KMS-11 (cell line): ENCODE data around the gene MFN2.

ENCODE experiments used
- H2AFZ ChIP-seq: fragments of 200-600 bp; sonication (generic); 2 replicates; pipeline ENCODE4 v1.6.1; 2016; ENCODE audit warnings: antibody characterized with exemption, mixed run types, low read depth
- H3K27ac ChIP-seq: fragments of 200-600 bp; sonication (generic); 2 replicates; pipeline ENCODE4 v1.6.1; 2016; ENCODE audit warnings: mild to moderate bottlenecking, mixed run types
- H3K27me3 ChIP-seq: fragments of 200-600 bp; sonication (generic); 2 replicates; pipeline ENCODE4 v1.6.1; 2017; ENCODE audit warnings: mild to moderate bottlenecking, low read depth, mixed run types, moderate library complexity; ENCODE audit not compliant: insufficient read depth
- H3K36me3 ChIP-seq: fragments of 200-600 bp; sonication (generic); 2 replicates; pipeline ENCODE4 v1.6.1; 2017; ENCODE audit warnings: mild to moderate bottlenecking, mixed run types; ENCODE audit not compliant: insufficient read depth
- H3K4me1 ChIP-seq: fragments of 200-600 bp; sonication (generic); 2 replicates; pipeline ENCODE4 v1.6.1; 2016; ENCODE audit warnings: mild to moderate bottlenecking, low read depth, mixed run types; ENCODE audit not compliant: poor library complexity, severe bottlenecking
- H3K4me2 ChIP-seq: fragments of 200-600 bp; sonication (generic); 2 replicates; pipeline ENCODE4 v1.7.0; 2016; ENCODE audit warnings: mild to moderate bottlenecking, mixed run types
- H3K4me3 ChIP-seq: fragments of 200-600 bp; sonication (generic); IDR thresholded peaks from 2 replicates; pipeline ENCODE4 v1.6.1; 2017; ENCODE audit warnings: low read depth, low read length, mixed read lengths; ENCODE audit not compliant: insufficient read depth
- H3K79me2 ChIP-seq: fragments of 200-600 bp; sonication (generic); 2 replicates; pipeline ENCODE4 v1.6.1; 2016; ENCODE audit warnings: low read depth, mixed run types; ENCODE audit not compliant: insufficient read depth
- H3K9ac ChIP-seq: fragments of 200-600 bp; sonication (generic); 2 replicates; pipeline ENCODE4 v1.6.1; 2016; ENCODE audit warnings: mild to moderate bottlenecking, mixed run types
- H4K20me1 ChIP-seq: fragments of 200-600 bp; sonication (generic); 2 replicates; pipeline ENCODE4 v1.6.1; 2016; ENCODE audit warnings: mild to moderate bottlenecking, mixed run types; ENCODE audit not compliant: insufficient read depth
- CTCF ChIP-seq: fragments of 200-600 bp; sonication (generic); conservative IDR thresholded peaks from 2 replicates; pipeline ENCODE4 v1.6.1; 2017; ENCODE audit warnings: low read depth, mild to moderate bottlenecking, antibody characterized with exemption, low read length, moderate library complexity, mixed read lengths

The MFN2 gene

GRCh38 chr1:12047120-12047876, 67.1 kb downstream of the MFN2 start:
- Histone ChIP-seq H3K4me3 (peak overlapping the region; percentile 28), H3K9ac (peak overlapping the region; percentile 37; the same call in 1 of the 2 replicates), H3K79me2 (no peaks in the 10 kb centered on the region), H4K20me1 (no peaks in the 10 kb centered on the region), H3K27ac (peak overlapping the region; percentile 31), H3K27me3 (no peaks in the 10 kb centered on the region; the same call in 1 of the 2 replicates), H3K4me2 (peak overlapping the region; percentile 89), H3K4me1 (peaks cover 71% of the 10 kb centered on the region), H3K36me3 (no peaks in the 10 kb centered on the region), H2AFZ (peak overlapping the region; percentile 58; the same call in 1 of the 2 replicates)
- TF ChIP-seq CTCF, result no peak

- peaks cover 81% of the 10 kb centered on the region for H3K4me1 ChIP-seq
- no peaks in the 10 kb centered on the region for H3K79me2 ChIP-seq
- no peak overlapping the region for H2AFZ ChIP-seq
- no peak overlapping the region; the same call in 1 of the 2 replicates for H3K27ac ChIP-seq
- H3K9ac ChIP-seq, result 0 out of 2 replicates have a peak overlapping the region, but pooled peaks have one; percentile 37
- TF ChIP-seq CTCF, result no peak
- H3K4me3 ChIP-seq, result no peak overlapping the region
- H4K20me1 ChIP-seq, result no peaks in the 10 kb centered on the region
- H3K27me3 ChIP-seq, result no peaks in the 10 kb centered on the region; the same call in 1 of the 2 replicates
- H3K36me3 ChIP-seq, result no peaks in the 10 kb centered on the region
- peak overlapping the region; percentile 89 for H3K4me2 ChIP-seq
Measured at GRCh38 chr1:12048372-12048771, 68.1 kb downstream of the MFN2 start.

- Histone ChIP-seq H3K79me2 (no peaks in the 10 kb centered on the region), H4K20me1 (no peaks in the 10 kb centered on the region), H2AFZ (no peak overlapping the region), H3K27ac (no peak overlapping the region), H3K36me3 (no peaks in the 10 kb centered on the region), H3K9ac (no peak overlapping the region), H3K4me2 (peak overlapping the region; percentile 36; the same call in 1 of the 2 replicates), H3K4me1 (peaks cover 89% of the 10 kb centered on the region), H3K27me3 (no peaks in the 10 kb centered on the region; the same call in 1 of the 2 replicates), H3K4me3 (no peak overlapping the region)
- TF ChIP-seq CTCF, result no peak
Measured at GRCh38 chr1:12049616-12050015, 69.4 kb downstream of the MFN2 start.

GRCh38 chr1:12051361-12051760, 71.1 kb downstream of the MFN2 start:
- Histone ChIP-seq H3K4me1 (peaks cover 82% of the 10 kb centered on the region), H3K27me3 (no peaks in the 10 kb centered on the region), H3K4me2 (peak overlapping the region; percentile 99), H4K20me1 (no peaks in the 10 kb centered on the region), H3K36me3 (no peaks in the 10 kb centered on the region), H2AFZ (no peak overlapping the region), H3K9ac (peak overlapping the region; percentile 45; the same call in 1 of the 2 replicates), H3K79me2 (no peaks in the 10 kb centered on the region), H3K27ac (peak overlapping the region; percentile 70), H3K4me3 (peak overlapping the region; percentile 2)
- TF ChIP-seq CTCF, result no peak
